ENCODE results near the gene GPX3. TPM values are rescaled to one million over a fixed set of nuclear protein-coding genes. Genes with fewer than 3 reads are reported as not detected.

Gene GPX3
- total RNA-seq, 1 donor from 2014 or later: 10.9 TPM

DNA sequence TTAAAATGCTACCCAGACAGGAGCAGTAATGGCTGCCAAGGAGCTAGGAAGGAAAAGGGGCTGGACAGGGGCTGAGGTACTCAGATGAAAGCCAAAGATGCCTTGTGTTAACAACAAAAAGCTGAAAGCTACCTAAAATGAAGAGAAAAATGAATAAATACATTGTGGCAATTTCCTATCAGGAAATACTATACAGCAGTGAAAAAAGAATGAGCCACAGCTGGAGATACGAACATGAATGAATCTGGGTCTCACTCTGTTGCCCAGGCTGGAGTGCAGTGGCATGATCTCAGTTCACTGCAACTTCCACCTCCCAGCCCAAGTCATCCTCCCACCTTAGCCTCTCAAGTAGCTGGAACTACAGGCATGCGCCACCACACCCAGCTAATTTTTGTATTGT lies 54.2 kb downstream of the GPX3 start:
- TF ChIP-seq, protein P1, sequence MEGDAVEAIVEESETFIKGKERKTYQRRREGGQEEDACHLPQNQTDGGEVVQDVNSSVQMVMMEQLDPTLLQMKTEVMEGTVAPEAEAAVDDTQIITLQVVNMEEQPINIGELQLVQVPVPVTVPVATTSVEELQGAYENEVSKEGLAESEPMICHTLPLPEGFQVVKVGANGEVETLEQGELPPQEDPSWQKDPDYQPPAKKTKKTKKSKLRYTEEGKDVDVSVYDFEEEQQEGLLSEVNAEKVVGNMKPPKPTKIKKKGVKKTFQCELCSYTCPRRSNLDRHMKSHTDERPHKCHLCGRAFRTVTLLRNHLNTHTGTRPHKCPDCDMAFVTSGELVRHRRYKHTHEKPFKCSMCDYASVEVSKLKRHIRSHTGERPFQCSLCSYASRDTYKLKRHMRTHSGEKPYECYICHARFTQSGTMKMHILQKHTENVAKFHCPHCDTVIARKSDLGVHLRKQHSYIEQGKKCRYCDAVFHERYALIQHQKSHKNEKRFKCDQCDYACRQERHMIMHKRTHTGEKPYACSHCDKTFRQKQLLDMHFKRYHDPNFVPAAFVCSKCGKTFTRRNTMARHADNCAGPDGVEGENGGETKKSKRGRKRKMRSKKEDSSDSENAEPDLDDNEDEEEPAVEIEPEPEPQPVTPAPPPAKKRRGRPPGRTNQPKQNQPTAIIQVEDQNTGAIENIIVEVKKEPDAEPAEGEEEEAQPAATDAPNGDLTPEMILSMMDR (conservative IDR thresholded peaks at IDR 0.05; ENCODE audit: low read depth, low read length): no peak
- no peak overlapping the region for H3K4me3 ChIP-seq (ENCODE audit: low read depth, low read length)
- no peak for DNase-seq (ENCODE audit: low read depth)

DNA sequence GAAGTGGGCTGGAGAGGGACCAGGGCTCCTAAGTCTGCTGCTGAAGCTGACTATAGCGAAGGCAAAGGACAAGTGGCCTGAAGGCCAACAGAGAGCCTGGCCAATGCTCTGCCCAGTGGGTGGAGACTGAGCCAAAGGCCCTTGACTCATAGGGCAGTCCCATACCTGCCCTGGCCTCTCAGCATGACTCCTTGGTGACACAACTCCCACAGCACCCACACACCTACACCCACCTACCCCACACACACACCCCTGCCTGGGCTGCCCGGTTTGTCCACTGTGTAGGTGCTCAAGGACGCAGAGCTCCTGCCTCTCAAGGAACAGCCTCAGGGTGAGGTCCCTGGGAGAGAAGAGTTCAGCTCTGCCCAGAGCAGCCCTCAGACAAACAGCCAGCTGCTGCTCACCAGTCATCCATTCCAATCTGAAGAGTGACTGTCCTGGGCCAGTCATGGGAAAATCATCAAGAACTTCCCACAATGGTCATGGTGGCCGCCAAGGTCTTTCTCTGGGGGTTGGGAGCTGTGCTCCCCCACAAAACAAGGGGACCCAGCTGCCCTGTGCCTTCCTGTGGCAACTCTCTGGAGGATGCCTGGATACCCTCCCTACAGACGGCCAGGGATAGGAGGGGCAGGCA lies 55.4 kb downstream of the GPX3 start:
- H3K4me3 ChIP-seq (ENCODE audit: low read depth, low read length): no peak overlapping the region
- TF ChIP-seq, protein P1 (conservative IDR thresholded peaks at IDR 0.05; ENCODE audit: low read depth, low read length): no peak
- DNase-seq (ENCODE audit: low read depth): no peak

DNA sequence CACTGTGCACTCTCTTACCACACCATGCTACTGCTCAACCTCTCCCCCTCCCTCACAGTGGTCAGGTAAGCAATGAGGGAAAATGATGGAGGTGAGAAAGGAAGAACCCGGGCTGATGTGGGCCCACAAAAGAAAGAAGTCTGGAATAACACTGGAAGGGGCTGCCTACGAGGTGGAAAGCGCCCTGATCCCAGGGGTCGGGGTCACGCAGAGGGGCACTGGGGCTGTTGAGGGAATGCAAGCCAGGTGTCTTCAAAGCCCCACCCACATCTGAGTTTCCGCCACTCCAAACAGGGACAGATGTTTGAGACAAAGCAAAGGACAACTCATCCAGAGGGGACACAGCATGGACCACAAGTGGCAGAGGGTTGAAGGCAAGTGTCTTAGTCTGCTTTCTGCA lies 56.2 kb downstream of the GPX3 start:
- no peak overlapping the region for H3K4me3 ChIP-seq (ENCODE audit: low read depth, low read length)
- no peak for DNase-seq (ENCODE audit: low read depth)
- TF ChIP-seq, protein P1 (conservative IDR thresholded peaks at IDR 0.05; ENCODE audit: low read depth, low read length): no peak

DNA sequence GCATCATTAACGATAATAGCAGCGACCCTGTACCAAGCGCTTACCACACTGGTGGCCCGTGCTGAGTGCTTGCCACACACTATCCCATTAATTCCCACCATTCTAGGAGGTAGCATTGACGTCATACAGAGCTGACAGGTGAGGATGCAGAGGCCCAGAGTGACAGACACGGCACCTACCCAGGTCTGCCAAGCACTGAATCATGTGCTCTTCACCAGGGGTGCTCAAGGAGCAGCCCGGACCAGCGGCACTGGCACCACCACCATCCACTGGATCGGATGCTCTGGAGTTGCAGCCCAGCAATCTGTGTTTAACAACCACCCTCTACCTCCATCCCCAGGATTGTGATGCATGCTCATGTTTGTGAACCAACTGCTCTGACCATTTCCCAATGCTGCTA lies 57.0 kb downstream of the GPX3 start:
- DNase-seq (ENCODE audit: low read depth): no peak
- no peak overlapping the region for H3K4me3 ChIP-seq (ENCODE audit: low read depth, low read length)
- TF ChIP-seq, protein P1 (conservative IDR thresholded peaks at IDR 0.05; ENCODE audit: low read depth, low read length): no peak

DNA sequence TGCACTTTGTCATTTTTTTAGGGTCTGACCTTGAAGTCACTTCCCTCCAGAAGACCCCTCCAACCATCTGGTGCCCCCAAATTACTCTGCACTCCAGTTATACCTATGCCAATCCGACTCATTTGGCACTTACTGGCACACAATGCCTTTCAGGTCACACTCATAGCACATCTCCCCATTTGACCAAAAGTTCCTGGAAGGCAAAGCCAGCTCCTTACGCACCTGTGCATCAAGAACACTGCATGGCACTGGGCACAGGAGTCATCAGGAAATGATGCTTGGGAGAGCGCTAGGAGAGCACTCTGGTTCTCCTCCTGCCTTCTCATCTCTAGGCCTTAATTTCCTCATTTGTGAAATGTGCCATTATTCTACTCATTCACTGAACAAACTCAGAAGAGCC lies 57.6 kb downstream of the GPX3 start:
- H3K4me3 ChIP-seq (ENCODE audit: low read depth, low read length): peak overlapping the region; percentile 84
- TF ChIP-seq, protein P1 (conservative IDR thresholded peaks at IDR 0.05; ENCODE audit: low read depth, low read length): no peak

More for the DNA sequence above, 57.6 kb downstream of the GPX3 start:
- no peak for DNase-seq (ENCODE audit: low read depth)

Other genes starting within 250 kb of the GPX3 start
- gene SMIM3, start 241.8 kb upstream of the GPX3 start, total RNA-seq: 8.8 and 9.5 TPM in 2 replicates
- gene IRGM, start 174.1 kb upstream of the GPX3 start, total RNA-seq: not detected in 2 replicates
- gene ZNF300, start 115.6 kb upstream of the GPX3 start, total RNA-seq: 6.3 and 10.3 TPM in 2 replicates
- 241 and 255 TPM in 2 replicates for gene TNIP1, start 60.4 kb downstream of the GPX3 start, total RNA-seq
- 83.6 and 135 TPM in 2 replicates for gene ANXA6, start 137.2 kb downstream of the GPX3 start, total RNA-seq
- 3.0 and 3.4 TPM in 2 replicates for gene CCDC69, start 203.5 kb downstream of the GPX3 start, total RNA-seq
- gene GM2A, start 232.6 kb downstream of the GPX3 start, total RNA-seq: 16.1 and 18.0 TPM in 2 replicates

All from epithelial cell of proximal tubule (primary cell).